NCI-H1092 (cell line): ENCODE measurements around the gene FBXW5.

Experiments used
- DNase-seq: peaks from one replicate; lab custom pipeline; 2025; lab: John Stamatoyannopoulos, UW

FBXW5 gene

DNA sequence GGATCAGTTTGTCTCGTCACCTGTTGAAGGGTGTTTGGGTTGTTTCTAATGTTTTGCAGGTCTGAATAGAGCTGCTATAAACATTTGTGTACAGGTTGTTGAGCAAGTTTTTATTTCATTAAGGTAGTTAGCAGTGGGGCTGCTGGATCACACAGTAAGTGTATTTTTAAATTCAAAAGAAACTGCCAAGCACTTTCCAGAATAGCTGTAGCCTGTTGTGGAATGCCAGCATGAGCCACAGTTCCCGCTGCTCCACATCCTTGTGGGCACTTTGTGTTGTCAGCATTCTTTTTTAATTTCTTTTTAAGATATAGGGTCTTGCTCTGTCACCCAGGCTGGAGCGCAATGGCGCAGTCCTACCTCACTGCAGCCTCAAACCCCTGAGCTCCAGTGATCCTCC lies 14.5 kb downstream of the FBXW5 start:
- no peak for DNase-seq

DNA sequence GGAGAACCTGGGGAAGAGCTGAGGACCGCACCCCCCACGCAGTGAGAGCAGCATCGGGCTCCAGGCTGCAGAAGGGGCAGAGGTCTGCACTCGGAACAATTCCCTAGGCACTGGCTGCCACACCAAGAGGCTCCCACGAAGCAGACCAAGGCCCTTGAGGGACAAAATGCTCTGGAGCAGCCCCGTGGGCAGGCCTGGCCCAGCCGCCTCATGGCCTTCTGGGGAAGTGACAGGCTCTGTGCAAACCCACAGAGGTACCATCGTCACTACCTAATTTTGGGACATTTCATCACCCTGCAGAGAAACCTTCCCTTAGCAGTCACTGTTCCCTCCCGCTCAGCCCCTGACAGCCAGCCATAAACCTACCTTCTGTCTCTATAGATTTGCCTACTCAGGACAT lies 15.9 kb downstream of the FBXW5 start:
- DNase-seq, result no peak

DNA sequence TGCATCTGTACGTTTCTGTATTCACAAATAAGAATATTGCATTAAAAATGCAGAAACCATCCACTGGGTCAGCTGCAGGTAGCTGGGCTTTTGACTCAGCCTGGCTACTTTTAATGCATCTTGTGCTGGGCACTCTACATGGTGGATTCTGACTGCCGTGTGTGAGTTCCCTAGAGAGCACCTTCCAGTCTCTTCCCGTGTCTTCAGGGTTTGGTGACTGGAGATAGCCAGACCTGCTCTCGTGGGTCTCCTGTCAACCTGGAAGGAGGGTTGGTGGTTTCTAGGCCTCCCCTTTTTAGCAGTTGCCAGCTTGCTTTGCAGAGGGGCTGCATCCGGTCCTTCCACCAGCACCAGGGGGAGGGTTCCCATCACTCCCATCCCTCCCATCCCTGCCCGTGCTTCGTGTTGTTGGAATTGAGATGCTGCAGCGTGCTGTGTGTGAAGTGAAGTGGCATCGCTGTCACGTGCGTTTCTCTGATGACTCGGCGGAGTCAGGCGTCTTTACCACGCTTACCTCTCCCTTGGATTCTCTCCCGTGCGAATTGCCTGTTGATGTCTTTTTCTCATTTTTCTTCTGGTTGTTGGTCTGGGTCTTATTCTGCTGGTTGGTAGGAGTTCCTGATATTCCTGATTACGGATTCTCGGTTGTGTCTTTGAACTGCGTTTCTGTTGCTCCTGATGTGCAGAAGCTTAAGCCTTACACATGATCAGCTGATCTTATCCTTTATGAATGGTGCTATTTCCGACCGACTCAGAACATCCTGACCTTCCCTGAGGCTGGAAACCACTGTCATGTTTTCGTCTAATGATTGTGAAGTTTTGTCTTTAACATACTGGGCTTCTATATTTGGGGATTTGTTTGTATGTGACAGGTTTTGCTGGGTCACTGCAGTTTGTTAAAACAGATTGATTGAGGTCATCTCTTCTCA lies 16.9 kb downstream of the FBXW5 start:
- DNase-seq, result no peak

DNA sequence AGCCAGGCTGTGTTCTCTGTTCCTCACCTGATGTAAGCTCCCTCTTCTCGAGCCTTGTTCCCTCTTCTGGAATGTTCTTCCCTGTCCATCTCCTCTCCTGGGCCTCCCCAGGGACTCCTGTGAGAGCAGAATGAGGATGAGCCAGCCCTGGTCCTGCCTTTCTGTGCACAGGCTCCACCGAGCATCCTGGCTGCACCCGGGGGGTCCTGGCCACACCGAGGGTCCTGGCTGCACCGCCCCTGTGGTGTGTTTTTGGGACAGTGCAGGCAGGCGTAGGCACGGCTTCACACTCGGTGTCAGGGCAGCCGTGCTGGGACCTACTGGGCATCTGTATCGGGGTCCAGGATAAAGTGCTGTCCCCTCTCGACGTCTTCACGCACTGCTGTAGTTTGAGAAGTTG lies 17.8 kb downstream of the FBXW5 start:
- no peak for DNase-seq

DNA sequence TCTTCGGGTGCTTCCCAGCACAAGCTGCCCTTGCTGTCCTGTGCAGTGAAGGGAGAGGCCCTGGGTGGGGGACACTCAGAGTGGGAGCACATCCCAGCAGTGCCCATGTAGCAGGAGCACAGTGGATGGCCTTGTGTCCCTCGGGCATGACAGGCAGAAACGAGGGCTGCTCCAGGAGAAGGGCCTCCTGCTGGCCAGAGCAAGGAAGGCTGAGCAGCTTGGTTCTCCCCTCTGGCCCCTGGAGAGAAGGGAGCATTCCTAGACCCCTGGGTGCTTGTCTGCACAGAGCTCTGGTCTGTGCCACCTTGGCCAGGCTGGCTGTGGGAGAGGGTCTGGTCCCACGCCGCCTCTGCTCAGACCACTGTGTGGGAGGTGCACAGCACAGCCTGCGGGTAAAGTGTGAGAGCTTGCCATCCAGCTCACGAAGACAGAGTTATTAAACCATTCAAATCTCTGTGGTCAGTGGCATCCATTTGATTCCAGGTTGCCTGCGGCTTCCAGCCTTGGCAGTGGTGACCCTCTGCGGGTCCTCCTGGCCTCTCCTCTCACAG lies 18.3 kb downstream of the FBXW5 start:
- DNase-seq, result no peak

DNA sequence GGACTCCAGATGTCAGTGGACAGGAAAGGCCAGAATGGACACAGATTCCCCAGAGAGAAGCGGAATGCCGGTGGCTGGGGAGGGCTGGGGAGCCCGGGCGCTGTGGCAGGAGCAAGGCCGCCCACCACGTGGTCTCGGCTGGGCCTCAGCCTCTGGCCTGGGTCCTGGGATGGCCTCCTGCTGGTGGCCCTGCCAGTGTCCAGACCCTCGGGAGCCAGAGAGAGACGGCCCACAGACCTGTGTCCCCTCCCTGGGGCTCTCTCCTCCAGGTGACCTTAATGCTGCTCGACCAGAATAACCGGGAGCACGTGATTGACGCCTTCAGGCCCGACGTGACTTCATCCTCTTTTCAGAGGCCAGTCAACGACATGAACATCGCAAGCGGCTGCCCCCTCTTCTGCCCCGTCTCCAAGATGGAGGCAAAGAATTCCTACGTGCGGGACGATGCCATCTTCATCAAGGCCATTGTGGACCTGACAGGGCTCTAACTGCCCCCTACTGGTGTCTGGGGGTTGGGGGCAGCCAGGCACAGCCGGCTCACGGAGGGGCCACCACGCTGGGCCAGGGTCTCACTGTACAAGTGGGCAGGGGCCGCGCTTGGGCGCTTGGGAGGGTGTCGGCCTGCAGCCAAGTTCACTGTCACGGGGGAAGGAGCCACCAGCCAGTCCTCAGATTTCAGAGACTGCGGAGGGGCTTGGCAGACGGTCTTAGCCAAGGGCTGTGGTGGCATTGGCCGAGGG lies 19.0 kb downstream of the FBXW5 start:
- DNase-seq, result no peak

DNA sequence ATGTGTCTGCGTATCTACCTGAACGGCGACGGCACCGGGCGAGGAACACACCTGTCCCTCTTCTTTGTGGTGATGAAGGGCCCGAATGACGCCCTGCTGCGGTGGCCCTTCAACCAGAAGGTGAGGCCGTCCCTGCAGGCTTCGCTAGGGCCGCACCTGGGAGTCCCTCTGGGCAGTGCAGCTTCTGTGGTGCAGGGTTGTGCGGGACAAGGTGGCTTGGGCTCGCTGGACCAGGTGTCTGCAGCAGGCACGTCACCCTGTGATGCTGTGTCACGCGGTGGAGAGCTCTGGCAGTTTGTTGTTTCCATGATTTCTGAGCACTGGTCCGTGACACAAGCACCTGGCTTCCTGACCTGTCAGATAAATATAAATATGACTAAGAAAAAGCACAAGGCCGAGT lies 20.7 kb downstream of the FBXW5 start:
- no peak for DNase-seq

DNA sequence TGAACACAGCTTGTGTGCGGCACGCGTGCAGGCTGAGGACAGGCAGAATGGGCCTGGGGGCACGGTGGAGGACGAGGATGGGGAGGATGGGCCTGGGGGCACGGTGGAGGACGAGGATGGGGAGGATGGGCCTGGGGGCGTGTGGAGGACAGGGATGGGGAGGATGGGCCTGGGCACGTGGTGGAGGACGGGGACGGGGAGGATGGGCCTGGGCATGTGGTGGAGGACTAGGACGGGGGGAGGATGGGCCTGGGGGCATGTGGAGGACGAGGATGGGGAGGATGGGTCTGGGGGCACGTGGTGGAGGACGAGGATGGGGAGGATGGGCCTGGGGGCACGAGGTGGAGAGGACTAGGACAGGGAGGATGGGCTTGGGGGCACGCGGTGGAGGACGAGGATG lies 22.0 kb downstream of the FBXW5 start:
- DNase-seq, result no peak

DNA sequence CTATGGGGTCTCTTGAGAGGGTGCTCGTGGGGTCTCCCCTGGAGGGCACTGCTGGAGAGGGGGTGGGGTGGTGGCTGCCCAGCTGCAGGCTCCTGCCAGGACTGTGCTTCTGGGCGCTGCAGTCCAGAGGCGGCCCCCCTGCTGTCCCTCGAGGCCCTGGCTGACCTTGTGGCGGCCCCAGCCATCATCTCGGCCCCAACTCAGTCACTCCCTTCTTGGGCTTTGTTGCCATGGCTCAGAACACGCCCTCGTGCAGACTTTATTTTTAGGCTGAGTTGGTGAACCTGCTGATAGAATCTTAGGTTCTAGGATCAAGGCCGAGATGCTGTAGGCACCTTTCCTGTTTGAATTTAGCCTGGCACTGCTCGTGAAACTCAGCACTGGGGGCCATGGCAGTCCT lies 22.8 kb downstream of the FBXW5 start:
- no peak for DNase-seq

DNA sequence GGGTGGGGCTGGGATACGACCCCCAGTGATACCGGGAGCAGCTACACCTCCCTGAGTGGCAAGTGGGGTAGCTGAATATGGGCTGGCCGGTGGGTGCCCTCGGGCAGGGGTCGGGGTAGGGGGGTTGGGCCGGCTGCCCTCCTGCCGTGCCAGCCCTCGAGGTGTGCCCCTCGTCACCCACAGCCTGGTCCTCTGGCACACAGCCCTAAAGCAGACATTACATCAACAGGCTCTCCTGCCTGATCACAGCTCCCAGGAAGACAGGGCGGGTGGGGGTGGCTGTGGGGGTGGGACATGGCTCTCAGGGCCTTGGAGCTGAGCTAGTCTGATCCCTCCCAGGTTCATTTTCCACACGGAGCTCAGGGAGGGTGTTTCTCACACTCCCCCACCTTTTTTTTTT lies 23.2 kb downstream of the FBXW5 start:
- DNase-seq, result no peak

DNA sequence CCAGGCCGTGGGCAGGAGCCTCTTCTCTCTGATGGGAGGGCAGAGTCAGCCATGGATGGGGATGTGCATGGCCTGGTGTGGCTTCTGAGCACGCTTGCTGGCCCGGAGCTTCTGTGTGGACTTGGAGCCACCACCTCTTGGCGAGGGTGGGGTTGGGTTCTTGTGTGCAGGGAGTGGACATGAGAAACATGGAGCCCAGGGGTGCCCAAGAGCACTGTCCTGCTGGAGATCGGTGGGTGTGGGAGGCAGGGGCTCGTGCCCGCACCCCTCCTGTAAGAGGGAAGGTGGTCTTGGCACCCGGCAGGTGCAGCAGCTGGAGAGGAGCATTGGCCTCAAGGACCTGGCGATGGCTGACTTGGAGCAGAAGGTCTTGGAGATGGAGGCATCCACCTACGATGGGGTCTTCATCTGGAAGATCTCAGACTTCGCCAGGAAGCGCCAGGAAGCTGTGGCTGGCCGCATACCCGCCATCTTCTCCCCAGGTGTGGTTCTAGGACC lies 23.8 kb downstream of the FBXW5 start:
- DNase-seq, result no peak

DNA sequence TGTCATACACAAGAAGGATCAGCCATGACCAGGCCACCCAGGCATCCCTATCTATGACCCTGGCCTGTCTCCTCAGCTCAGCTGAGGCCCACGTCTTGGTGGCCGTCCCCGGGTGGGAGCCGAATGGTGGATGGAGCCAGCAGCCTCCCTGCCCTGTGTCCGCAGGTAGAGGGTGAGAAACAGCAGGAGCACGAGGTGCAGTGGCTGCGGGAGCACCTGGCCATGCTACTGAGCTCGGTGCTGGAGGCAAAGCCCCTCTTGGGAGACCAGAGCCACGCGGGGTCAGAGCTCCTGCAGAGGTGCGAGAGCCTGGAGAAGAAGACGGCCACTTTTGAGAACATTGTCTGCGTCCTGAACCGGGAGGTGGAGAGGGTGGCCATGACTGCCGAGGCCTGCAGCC lies 24.5 kb downstream of the FBXW5 start:
- no peak for DNase-seq

DNA sequence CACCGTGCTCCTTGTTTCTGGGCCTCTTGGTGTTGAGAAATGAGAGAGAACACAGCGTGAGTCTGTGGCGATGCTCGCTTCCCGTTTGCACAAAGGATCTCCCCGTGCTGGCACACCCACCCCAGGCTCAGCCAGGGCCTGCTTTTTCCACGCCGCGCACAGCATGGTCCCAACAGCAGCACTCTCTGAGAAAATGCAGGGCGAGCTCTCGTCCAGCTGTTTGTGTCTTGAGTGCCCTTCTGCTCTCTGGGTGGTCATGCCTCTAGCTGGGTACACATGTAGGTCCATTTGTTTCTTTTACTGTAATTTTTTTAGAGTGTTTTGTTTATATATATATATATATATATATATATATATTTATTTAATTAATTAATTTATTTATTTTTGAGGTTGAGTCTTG lies 26.6 kb downstream of the FBXW5 start:
- DNase-seq, result no peak

DNA sequence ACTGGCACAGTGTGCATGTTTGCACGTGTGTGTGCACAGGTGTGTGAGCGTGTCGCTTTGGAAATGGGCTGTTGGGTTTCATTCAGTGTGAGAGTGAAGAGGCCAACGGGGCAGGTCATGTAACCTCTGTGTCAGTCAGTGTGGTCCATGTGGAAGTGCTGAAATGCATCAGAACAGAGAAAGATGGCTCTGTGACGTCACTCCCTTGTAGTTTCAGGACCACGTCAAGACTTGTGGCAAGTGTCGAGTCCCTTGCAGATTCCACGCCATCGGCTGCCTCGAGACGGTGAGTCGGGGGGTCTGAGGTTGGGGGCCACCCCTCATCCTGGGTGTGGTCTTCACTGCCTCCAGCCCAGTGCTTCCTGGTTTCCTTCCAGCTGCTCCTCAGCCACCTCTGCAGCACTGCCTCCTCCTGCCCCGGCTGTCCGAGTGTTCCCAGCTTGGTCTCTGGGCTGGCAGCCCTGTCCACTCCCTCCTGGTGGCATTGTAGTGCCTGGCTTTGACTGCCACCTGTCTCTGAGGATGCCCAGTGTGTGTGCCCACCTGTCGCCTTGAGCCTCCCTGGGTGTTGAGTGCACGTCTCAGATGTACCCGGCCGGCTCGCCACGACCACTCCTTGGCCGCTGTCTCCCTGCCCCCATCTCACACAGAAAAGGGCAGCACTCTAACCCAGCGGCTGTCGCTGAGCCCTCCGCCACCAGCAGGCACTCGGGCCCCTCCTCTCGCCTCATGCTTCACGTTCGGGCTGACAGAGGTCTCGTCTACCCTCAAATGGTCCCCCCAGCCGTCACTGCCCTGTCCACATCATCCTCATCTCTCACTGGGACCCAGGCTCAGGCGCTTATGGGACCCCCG lies 28.0 kb downstream of the FBXW5 start:
- no peak for DNase-seq

DNA sequence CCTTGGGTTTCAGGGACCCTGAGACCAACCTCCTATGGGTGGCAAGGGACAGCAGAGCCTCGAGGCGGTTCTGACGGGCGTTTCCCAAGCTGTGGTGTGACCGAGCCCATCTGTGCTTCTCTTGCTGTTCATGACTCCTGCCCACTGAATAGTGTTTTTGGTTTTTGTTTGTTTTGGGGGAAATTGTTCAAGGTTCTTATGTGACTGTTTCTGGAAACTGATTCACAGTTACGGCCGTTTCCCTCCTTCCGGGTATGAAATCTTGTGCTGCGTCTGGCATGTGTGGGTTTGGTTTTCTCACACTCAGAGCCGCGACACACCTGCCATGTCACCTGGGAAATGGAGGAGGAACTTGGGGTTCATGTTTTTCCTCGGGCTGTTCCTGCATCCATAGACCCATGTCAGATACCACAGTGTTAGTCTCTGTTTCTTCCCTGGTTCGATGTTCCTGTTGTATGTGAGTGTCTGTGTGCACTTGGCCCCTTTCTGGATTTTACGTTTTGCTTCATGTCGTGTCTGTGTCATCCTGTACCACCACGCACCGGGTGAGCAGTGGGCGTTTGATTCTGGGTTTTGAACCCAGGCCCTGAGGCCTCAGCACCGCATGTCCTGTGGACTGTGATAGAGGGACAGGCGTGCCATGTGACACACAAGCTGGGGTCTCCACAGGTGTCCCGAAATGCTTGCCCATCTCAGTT lies 28.8 kb downstream of the FBXW5 start:
- DNase-seq, result no peak

DNA sequence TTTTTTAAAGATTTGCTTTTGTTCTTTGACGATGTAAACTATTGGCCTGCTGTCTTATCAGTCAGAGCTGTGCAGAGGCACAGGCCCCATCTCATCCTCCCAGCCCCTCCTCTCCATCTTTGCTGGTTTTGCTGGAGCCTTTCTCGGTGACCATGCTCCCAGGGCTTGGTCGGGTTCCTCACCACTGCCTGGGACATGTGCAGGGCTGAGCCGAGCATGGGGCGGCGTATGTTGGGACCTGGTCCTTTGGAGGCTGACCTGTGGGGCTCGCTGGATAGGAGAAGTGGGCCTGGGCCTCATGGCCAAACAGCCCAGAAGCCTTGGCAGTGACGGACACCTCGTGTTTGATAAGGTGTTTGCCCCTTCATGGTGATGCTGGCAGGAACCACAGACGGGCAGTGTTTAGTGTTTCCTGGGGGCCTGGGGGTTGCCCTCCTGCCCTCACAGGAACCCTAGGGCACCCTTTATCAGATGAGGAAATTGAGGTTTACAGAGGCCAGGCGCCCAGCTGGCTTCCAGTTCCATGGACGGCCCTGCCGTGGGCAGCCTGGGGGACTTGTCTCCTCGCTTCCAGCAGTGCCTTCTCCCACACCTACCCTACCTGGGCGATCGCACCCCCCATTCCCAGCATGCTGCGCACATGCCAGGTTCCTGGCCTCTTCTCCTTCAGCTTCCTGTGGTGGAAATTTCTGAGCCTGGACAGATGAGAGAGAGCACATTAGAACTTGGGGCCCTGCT lies 30.7 kb downstream of the FBXW5 start:
- DNase-seq, result no peak

DNA sequence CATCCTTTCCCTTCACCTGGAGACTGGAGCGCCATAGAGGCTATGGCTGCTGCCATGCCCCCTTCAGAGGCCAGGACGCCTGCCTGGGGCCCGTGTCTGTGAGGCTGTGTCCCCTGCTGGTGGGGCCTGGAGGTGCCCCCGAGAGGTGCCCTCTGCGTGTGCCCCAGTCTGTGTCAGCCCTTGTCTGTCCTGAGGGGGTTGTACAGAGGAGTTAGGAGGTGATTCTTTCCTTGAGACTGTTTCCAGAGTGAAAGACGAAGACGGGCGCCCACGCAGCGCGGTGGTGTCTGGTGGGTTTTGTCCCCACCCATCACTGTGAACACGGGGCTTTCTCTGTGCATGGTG lies 33.7 kb downstream of the FBXW5 start:
- no peak for DNase-seq

DNA sequence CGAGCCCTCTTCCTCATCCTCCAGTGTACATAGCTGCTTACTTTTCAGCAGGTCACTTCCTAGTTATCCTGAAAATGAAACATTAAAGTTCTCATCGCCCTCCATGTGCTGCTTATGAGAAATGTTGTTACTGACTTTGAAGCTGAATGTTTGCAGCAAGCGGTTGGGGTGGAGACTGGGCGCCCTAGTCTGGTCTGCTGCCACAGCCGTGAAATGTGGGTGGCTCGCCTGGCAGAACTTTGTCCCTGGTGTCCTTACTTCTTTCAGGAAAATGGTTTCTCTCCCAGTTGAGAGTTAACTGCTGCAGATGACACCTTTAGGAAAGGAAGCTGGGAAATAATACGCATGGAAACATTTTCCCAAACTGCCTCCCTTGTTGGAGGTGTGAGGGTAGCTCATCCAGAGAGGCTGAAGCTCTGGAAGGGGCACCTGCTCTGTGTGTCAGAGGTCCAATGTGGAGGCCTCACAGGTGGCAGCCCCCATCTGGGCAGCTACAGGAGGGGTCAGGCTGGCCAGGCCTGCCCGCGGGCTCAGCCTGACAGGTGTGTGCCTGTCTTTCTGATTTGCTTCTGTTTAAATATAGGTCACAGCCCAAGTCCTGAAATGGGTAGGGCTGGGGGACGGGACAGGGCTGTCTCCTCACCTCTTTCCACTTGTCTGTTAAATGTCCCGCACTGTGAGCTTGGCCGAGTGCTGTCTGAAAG lies 34.2 kb downstream of the FBXW5 start:
- DNase-seq, result no peak

DNA sequence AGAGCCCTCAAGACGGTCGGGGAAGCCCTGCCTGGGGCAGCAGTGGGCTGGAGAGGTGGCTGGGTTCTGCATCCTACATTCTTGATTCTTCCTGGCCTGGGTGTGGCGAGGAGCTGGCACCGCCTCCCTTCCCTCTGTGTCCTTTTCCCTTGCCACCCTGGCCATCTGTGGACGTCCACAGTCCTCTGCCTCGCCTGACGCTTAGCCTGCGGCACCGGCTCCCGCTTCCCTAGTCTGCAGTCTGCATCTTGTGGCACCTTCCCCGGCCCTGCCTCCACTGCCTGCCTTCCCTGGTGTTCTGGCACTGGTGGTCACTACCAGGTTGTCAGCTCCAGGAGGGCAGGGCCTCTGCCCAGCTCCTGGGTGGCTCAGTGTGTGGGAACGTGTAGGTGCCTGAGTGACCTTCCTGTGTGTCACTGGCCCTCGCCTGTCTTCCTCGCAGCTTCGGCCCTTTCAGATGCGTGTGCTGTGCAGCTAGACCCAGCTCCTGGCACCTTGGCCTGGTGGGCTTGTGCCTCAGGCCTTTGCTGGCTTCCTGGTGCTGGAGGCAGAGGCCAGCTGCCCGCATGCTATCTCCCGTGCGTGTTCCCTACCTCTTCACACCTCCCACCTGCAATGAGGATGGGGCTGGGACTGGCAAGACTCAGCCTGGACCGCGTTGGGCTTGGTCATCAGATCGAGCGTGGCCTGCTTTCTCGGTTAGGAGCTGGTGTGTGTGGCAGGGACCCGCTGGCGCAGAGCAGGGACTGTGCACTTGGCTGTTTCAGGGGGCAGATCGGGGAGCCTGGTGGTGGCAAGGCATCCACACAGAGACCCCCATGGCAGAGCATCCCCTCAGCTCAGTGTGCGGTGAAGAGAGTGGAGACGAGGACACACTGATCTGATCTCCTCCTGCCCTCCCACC lies 37.3 kb downstream of the FBXW5 start:
- DNase-seq, result no peak
